Esophagus squamous epithelium (tissue), 4 donors: ENCODE results near the gene ELMO1.

ENCODE experiments used
- CTCF ChIP-seq, 6 experiments: fragments of 450-650 bp in 4 of 6; fragments of 200-600 bp in 2 of 6; sonication (generic) in 2 of 6; IDR thresholded peaks; one replicate each; pipeline ENCODE4 v1.5.1; 2016 to 2019; ENCODE audit warnings: antibody characterized with exemption in 6 of 6, mild to moderate bottlenecking in 4 of 6, moderate library complexity in 4 of 6
- POLR2A ChIP-seq, 4 donors: fragments of 450-650 bp; IDR thresholded peaks; one replicate each; pipeline ENCODE4 v1.6.1; 2017; ENCODE audit warnings: antibody characterized with exemption in 4 of 4, mild to moderate bottlenecking in 4 of 4, moderate library complexity in 3 of 4

GRCh38 chr7:37480041-37481031, 31.7 kb upstream of the ELMO1 start:
- TF ChIP-seq CTCF (IDR thresholded peaks at IDR 0.05) (no peak), POLR2A (IDR thresholded peaks at IDR 0.05) (no peak)
